AG10803 (cell line): ENCODE data around the gene POLA1.

Experiments used
- DNase-seq: peaks from one replicate; pipeline ENCODE4 v3.0.0; 2010; ENCODE audit warnings: low read depth
- H3K4me3 ChIP-seq: 2 replicates; pipeline ENCODE4 v1.5.1; 2011; ENCODE audit warnings: mild to moderate bottlenecking, low read length, control low read depth
- TF ChIP-seq, protein P1 (sequence below): conservative IDR thresholded peaks from 2 replicates; pipeline ENCODE4 v1.5.1; 2011; ENCODE audit warnings: mild to moderate bottlenecking, low read length, control low read depth, inconsistent platforms

POLA1 gene

DNA sequence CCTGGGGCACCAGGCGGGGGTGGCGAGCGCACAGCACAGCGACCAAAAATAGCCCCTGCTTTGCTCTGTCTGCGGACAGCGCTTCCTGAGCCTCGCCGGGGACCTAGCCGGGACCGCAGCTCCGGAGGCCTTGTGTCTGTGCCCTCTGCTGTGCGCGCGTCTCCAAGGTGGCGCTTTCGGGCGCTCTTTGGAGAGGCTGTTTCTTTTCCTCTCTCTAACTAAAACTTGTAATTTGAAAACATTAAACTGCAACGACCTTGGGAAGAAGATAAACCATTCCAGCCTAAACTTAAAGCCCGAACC is 318.7 kb downstream of the POLA1 start:
- H3K4me3 ChIP-seq: no peak overlapping the region
- no peak for DNase-seq
- TF ChIP-seq, protein P1, sequence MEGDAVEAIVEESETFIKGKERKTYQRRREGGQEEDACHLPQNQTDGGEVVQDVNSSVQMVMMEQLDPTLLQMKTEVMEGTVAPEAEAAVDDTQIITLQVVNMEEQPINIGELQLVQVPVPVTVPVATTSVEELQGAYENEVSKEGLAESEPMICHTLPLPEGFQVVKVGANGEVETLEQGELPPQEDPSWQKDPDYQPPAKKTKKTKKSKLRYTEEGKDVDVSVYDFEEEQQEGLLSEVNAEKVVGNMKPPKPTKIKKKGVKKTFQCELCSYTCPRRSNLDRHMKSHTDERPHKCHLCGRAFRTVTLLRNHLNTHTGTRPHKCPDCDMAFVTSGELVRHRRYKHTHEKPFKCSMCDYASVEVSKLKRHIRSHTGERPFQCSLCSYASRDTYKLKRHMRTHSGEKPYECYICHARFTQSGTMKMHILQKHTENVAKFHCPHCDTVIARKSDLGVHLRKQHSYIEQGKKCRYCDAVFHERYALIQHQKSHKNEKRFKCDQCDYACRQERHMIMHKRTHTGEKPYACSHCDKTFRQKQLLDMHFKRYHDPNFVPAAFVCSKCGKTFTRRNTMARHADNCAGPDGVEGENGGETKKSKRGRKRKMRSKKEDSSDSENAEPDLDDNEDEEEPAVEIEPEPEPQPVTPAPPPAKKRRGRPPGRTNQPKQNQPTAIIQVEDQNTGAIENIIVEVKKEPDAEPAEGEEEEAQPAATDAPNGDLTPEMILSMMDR: no peak

DNA sequence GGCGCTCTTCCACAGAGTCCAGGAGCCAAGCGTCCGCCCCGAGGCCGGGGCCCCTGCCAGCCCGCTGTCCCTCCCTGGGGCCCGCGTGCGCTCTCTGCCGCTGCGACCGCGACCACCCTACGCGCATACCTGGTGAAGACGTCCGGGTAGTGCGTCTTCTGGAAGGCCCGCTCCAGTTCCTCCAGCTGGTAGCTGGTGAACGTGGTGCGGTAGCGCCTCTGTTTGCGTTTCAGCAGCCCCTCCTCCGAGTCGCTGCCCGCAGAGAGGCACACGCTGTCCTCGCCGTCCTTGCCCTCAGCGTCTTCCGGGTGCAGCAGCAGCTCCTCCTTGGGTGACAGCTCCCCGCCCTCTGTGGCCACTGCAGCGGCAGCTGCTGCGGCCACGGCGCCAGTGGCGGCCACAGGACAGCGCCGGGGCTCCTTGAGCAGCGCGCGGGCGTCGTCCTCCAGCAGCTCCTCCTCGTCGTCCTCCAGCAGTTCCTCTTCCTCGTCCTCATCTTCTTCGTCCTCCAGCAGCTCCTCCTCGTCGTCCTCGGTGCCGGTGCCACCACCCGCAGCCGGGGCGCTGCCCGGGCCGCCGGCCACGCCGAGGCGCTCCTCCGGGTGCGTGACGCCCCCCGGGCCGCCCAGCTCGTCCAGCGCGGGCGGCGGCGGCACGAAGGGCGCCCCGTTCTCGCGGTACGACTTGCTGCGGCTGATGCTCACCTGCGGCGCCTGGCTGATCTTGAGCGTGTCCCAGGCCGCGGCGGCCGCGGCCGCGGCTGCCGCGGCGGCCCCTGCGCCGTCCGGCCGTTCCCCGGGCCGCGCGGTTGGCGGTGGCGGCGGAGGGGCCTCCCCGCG is 319.3 kb downstream of the POLA1 start:
- no peak overlapping the region for H3K4me3 ChIP-seq
- DNase-seq: no peak
- TF ChIP-seq, protein P1: no peak

DNA sequence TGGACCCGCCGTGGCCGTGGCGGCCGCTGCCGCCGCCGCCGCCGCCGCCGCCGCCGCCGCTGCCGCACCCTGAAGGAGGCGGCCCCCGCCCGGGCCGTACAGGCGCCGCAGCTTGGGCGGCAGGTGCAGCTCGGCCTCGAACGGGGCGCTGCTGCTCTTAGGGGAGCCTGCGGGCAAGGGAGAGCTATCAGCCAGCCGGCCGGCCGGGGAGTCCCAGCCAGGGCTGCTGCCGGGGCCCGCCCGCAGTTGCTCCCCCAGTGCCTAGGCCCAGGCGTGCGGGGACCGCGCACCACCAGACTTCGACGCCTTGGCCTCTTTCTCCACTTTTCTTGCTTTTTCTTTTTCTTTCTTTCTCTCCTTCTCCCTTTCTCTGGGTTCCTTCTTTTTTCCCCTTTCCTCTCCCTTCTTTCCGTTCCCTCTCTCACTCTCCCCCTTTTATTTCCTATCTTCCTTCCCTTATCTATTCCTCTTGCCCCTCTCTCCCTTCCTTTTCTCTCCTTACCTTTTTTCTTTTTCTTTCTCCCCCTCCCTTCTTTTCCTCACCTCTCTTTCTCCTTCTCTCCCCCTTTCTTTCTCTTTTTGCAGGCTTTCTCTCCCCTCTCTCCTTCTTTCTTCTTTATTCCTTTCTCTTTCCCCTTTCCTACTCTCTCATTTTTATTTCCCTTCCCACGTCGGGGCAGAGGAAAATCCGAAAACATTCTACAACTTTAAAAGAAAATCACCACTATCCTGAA is 320.1 kb downstream of the POLA1 start:
- H3K4me3 ChIP-seq: no peak overlapping the region
- TF ChIP-seq, protein P1: no peak
- DNase-seq: no peak

DNA sequence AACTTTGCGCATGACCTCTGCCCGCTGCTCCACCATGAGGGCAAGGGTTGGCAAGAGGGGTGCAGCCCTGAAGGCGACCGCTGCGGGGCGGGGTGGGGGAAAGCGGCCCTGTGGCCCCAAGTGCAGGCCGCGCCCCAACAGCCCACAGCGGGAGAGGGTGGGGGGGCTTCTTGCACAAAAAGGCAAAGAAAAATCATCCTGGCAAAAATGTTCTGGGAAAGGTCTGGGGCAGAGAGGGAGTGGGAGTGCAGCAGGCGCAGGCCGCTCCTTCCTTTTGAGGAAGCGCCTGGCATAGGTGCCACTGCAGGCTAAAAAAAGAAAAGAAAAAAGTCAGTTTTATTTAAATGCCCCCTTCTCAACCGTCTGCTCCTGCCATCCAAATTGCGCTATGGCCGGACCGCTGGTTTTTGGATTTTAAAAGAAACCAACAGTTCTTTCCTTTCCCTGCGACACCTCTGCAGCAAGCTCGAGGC is 320.7 kb downstream of the POLA1 start:
- H3K4me3 ChIP-seq: no peak overlapping the region
- TF ChIP-seq, protein P1: no peak
- DNase-seq: no peak

DNA sequence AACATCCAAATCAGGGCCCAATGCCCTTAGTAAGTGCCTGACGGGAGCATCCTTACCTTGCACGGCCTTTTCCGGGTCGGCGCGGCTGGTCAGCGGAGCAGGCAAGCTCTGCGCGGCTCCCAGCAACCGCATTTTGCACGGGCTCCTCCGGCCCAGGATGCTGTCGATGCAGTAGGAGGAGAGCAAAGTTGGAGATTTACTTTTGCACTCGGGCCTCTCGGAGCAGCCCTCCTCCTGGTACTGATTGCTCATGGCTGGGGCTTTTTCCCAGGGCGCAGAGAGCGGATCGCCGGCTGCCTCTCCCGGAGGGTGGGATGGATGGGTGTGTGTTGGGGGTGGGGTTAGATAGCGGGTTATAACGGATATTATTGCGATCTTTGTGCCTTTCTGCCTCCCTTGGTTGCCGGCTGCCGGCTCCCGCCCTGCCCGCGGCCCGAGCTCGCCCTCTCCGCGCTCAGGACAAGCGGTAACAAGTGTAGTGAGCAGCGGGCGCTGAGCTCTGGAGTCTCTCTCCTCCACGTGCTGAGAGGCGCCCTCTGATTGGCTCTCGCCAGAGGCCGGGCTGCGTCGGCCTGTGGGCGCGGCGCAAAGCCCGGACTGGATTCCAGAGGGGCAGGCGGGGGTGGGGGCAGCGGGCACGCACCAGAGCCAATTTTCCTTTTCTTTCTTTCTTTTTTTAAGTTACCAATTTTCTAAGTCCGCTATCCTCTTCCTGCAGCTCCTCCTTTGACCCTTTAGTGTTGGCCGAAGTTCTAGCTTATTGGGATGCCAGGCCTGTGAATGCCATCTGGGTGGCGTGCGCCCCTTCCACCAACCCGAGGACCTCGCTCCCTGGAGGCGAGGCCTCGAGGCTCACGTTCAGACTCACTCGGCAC is 322.0 kb downstream of the POLA1 start, which contains the start of gene ARX:
Gene ARX (minus strand): TSS at position 480 of the 875 bp plus-strand sequence. CDS start 228 bp downstream, at position 252.
- TF ChIP-seq, protein P1: no peak
- DNase-seq: peak; percentile 40
- H3K4me3 ChIP-seq: no peak within 1 kb of the TSS

DNA sequence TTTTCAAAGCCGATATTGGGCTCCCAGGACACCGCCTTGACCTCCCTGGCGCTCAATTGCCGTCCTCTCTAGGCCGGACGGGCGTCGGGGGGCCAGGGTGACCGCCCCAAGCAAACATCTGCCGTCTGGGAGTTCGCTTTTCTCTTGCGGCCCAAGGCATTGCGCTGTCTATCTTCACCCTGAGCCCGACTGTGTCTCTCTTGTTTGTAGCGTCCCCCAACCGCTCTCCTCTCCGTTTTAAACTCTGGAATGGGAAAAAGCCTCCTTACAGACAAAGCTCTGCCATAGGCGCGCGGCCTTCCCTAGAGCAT is 322.6 kb downstream of the POLA1 start:
- no peak overlapping the region for H3K4me3 ChIP-seq
- TF ChIP-seq, protein P1: no peak
- no peak for DNase-seq
